Measurements from ENCODE around the gene AMZ1.

AMZ1 gene

GRCh38 chr7:2651336-2651735 is 36.7 kb upstream of the AMZ1 start:
- DNase-seq (ENCODE audit: low spot score) = no peak

GRCh38 chr7:2651847-2652735 is 35.9 kb upstream of the AMZ1 start:
- DNase-seq (ENCODE audit: low spot score) = no peak

GRCh38 chr7:2652736-2653060 is 35.3 kb upstream of the AMZ1 start:
- DNase-seq (ENCODE audit: low spot score) = no peak

DNA sequence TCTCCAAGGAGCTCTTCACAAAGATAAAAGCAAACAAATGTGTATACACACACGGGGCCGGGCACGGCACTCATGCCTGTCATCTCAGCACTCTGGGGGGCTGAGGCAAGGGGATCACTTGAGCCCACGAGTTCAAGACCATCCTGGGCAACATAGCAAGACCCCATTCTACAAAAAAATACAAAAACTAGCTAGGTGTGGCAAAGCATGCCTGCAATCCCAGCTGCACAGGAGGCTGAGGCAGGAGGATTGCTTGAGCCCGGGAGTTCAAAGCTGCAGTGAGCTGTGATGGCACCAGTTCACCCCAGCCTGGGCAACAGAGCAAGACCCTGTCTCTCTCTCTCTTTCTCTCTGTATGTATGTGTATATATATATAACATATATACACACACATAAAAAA is 33.9 kb upstream of the AMZ1 start:
- no peak for DNase-seq (ENCODE audit: low spot score)

- DNase-seq (ENCODE audit: low spot score) = no peak
These were observed 32.0 kb upstream of the AMZ1 start for GRCh38 chr7:2655870-2656614.

GRCh38 chr7:2657208-2657607 is 30.8 kb upstream of the AMZ1 start:
- DNase-seq (ENCODE audit: low spot score) = no peak

- DNase-seq (ENCODE audit: low spot score) = no peak
These were observed 29.9 kb upstream of the AMZ1 start for GRCh38 chr7:2657920-2658671.

- no peak for DNase-seq (ENCODE audit: low spot score)
These were observed 29.1 kb upstream of the AMZ1 start for GRCh38 chr7:2658941-2659340.

- no peak for DNase-seq (ENCODE audit: low spot score)
These were observed 28.2 kb upstream of the AMZ1 start for GRCh38 chr7:2659556-2660358.

GRCh38 chr7:2660359-2661095 is 27.5 kb upstream of the AMZ1 start:
- no peak for DNase-seq (ENCODE audit: low spot score)

GRCh38 chr7:2661096-2661449 is 26.9 kb upstream of the AMZ1 start:
- no peak for DNase-seq (ENCODE audit: low spot score)

DNA sequence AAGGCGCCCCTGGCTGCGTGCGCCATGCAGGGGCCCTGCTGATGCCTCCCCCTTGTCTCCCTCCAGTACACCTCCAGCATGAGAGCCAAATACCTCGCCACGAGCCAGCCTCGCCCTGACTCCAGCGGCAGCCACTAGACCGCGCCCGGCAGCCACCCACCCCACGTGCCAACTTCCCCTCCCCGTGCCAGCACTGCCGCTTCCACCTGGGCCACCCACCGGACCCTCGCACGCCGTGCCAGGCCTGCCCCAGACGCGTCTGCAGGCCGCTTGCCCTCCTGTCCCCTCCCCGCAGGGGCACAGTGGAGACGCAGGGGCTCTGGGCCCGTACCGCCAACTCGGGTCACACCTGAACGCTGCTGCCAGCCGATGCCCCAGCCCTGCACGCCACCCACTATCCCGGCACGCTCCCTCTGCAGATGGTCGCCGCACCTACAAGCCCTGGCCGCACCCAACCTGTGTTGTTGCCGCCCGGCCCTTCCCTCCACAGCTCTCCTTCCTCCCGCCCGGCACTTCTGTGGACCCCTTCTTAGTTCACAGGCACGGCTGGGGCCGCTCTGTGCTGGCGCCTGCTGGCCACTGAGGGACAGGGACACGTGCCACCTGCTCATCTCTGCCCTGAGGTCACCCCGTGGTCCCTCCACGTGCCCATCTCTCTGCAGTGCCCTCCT is 26.3 kb upstream of the AMZ1 start:
- no peak for DNase-seq (ENCODE audit: low spot score)

DNA sequence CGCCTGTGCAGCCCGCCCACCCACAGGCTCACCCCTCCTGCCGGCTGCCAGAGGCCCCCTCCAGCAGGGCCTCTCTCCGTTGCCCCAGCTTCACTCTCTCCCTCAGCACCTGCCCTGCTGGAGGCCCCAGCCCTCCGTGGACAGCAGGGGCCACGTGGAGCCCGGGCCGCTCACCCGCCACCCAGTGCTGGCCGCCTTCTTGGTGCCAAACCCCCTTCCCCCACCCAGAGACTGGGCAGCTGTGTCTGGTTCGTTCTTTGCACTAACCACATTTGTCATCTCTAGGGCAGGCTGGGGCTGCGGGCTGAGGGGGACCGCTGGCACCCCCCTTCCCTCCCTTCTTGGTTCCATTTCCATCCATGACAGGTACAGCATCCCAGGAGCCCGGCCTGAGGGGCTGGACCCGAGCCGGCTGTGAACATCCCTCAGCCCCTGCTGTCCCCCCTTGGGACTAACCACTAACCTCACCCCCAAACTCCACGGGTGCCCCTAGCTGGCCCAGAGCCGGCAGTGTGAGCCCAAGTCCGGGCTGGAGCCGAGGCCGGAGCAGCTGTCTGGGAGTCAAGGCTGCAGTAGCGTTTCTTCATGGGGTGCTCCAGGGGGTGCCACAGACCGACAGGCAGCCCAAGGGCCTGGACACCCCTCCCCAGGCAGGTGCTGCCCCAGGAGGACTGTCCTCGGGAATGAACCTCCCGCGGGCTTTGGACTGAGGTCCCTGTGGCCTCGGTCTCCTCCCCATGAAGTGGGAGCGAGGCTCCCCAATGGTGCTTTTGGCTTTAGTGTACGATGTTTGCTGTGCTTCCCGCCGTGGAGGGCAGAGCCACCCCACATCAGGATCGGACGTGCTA is 25.5 kb upstream of the AMZ1 start:
- no peak for DNase-seq (ENCODE audit: low spot score)

GRCh38 chr7:2663121-2663886 is 24.7 kb upstream of the AMZ1 start:
- no peak for DNase-seq (ENCODE audit: low spot score)

- no peak for DNase-seq (ENCODE audit: low spot score)
These were observed 24.0 kb upstream of the AMZ1 start for GRCh38 chr7:2663960-2664359.

DNA sequence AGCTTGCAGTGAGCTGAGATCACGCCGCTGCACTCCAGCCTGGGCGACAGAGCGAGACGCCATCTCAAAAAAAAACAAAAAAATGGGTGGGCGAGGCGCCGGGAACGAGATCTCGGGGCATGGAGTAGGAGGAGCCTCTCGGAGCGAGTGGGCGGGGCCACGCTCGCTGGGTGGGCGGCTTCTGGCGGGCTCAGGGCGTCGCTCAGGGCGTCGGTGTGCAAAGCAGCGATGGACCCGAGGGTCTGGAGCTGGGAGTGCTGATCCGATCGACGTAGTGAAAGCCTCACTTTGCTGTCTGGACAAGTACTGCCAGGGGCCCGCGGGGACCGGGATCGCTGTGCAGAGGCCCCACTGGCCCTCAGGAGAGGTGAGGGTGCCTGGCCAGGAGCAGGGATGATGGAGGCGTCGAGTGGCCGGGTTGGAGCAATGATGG is 22.6 kb upstream of the AMZ1 start:
- no peak for DNase-seq (ENCODE audit: low spot score)

GRCh38 chr7:2666155-2666554 is 21.8 kb upstream of the AMZ1 start:
- no peak for DNase-seq (ENCODE audit: low spot score)

DNA sequence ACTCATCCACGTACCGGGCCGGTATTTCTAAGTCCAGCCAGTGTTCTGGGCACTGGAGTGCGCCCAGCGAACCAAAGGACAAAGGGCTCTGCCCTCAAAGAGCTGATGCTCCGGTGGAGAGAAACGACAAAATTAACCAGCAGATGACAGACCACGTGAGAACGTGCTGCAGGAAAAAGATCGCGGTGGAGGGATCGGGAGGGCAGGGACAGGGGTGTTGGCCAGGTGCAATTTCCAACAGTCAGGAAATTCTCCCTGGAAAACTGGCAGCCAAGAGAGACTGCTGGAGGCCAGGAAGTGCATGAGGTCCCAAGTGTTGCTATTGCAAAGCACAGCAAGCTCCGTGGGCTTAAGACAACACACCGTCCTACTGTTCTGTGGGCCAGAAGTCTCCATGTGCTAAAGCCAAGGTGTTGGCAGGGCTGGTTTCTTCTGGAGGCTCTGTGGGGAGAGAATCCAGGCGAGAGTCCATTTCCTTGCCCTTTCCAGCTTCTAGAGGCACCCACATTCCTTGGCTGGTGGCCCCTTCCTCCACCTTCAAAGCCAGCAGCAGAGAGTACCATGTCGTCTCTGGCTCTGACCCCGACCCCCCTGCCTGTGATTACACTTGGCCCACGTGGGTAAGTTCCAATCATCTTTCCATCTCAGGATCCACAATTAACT is 21.3 kb upstream of the AMZ1 start:
- no peak for DNase-seq (ENCODE audit: low spot score)

Data from hematopoietic multipotent progenitor cell treated with erythropoietin and hydrocortisone succinate and interleukin-3 and kit ligand, for 17 days (in vitro differentiated cells).